ENCODE measurements around the gene RBMS3. TPM values are rescaled to one million over a fixed set of nuclear protein-coding genes. Genes with fewer than 3 reads are reported as not detected.

Gene RBMS3
- total RNA-seq, 2 experiments from 2014 or later = 0.15 to 3.0 TPM

- ATAC-seq (no peak), DNase-seq (no peak)
- Mint-ChIP-seq H3K36me3 (no peaks in the 10 kb centered on the region), H3K4me1 (no peaks in the 10 kb centered on the region), H3K27ac (no peak overlapping the region), H3K4me3 (no peak overlapping the region), H3K9me3 (ENCODE audit: low read depth) (no peaks in the 10 kb centered on the region), H3K27me3 (no peaks in the 10 kb centered on the region)
- CTCF ChIA-PET = no interaction called here
Measured at GRCh38 chr3:29870136-29870535, 589.3 kb downstream of the RBMS3 start.

- no peaks in the 10 kb centered on the region for H3K9me3 Mint-ChIP-seq (ENCODE audit: low read depth)
- H3K4me3 Mint-ChIP-seq = no peak overlapping the region
- DNase-seq = no peak
- H3K4me1 Mint-ChIP-seq = no peaks in the 10 kb centered on the region
- CTCF ChIA-PET = no interaction called here
- no peaks in the 10 kb centered on the region for H3K36me3 Mint-ChIP-seq
- no peaks in the 10 kb centered on the region for H3K27me3 Mint-ChIP-seq
- H3K27ac Mint-ChIP-seq = no peak overlapping the region
- ATAC-seq = no peak
Measured at GRCh38 chr3:29871087-29871486, 590.2 kb downstream of the RBMS3 start.

- no peak for DNase-seq
- Mint-ChIP-seq H3K4me1 (no peaks in the 10 kb centered on the region), H3K27me3 (peaks cover 2% of the 10 kb centered on the region), H3K9me3 (ENCODE audit: low read depth) (no peaks in the 10 kb centered on the region), H3K27ac (no peak overlapping the region), H3K4me3 (no peak overlapping the region), H3K36me3 (no peaks in the 10 kb centered on the region)
- CTCF ChIA-PET = no interaction called here
- no peak for ATAC-seq
Measured at GRCh38 chr3:29880809-29881208, 599.9 kb downstream of the RBMS3 start.

- Mint-ChIP-seq H3K4me1 (no peaks in the 10 kb centered on the region), H3K9me3 (ENCODE audit: low read depth) (no peaks in the 10 kb centered on the region), H3K27me3 (no peaks in the 10 kb centered on the region), H3K36me3 (no peaks in the 10 kb centered on the region), H3K4me3 (no peak overlapping the region), H3K27ac (no peak overlapping the region)
- ATAC-seq = no peak
- no peak for DNase-seq
- CTCF ChIA-PET = no interaction called here
Measured at GRCh38 chr3:29887451-29887850, 606.6 kb downstream of the RBMS3 start.

GRCh38 chr3:29889215-29889614, 608.3 kb downstream of the RBMS3 start:
- Mint-ChIP-seq H3K27ac (no peak overlapping the region), H3K4me3 (no peak overlapping the region), H3K27me3 (no peaks in the 10 kb centered on the region), H3K4me1 (no peaks in the 10 kb centered on the region), H3K36me3 (no peaks in the 10 kb centered on the region), H3K9me3 (ENCODE audit: low read depth) (no peaks in the 10 kb centered on the region)
- ATAC-seq (no peak), DNase-seq (no peak)
- CTCF ChIA-PET = no interaction called here

- no peaks in the 10 kb centered on the region for H3K27me3 Mint-ChIP-seq
- no peaks in the 10 kb centered on the region for H3K4me1 Mint-ChIP-seq
- H3K36me3 Mint-ChIP-seq = no peaks in the 10 kb centered on the region
- ATAC-seq (no peak), DNase-seq (no peak)
- CTCF ChIA-PET = no interaction called here
- H3K9me3 Mint-ChIP-seq (ENCODE audit: low read depth) = no peaks in the 10 kb centered on the region
- no peak overlapping the region for H3K4me3 Mint-ChIP-seq
- H3K27ac Mint-ChIP-seq = no peak overlapping the region
Measured at GRCh38 chr3:29890801-29891200, 609.9 kb downstream of the RBMS3 start.

GRCh38 chr3:29892976-29893554, 612.2 kb downstream of the RBMS3 start:
- no peaks in the 10 kb centered on the region for H3K27me3 Mint-ChIP-seq
- H3K27ac Mint-ChIP-seq = no peak overlapping the region
- DNase-seq = no peak
- no peak for ATAC-seq
- no peaks in the 10 kb centered on the region for H3K36me3 Mint-ChIP-seq
- no peaks in the 10 kb centered on the region for H3K9me3 Mint-ChIP-seq (ENCODE audit: low read depth)
- CTCF ChIA-PET = no interaction called here
- H3K4me1 Mint-ChIP-seq = no peaks in the 10 kb centered on the region
- H3K4me3 Mint-ChIP-seq = no peak overlapping the region

- Mint-ChIP-seq H3K4me3 (no peak overlapping the region), H3K36me3 (no peaks in the 10 kb centered on the region)
Measured at GRCh38 chr3:29896856-29897255, 616.0 kb downstream of the RBMS3 start.

GRCh38 chr3:29898171-29898965, 617.5 kb downstream of the RBMS3 start:
- Mint-ChIP-seq H3K36me3 (no peaks in the 10 kb centered on the region), H3K4me3 (no peak overlapping the region), H3K9me3 (ENCODE audit: low read depth) (no peaks in the 10 kb centered on the region), H3K4me1 (no peaks in the 10 kb centered on the region), H3K27ac (no peak overlapping the region), H3K27me3 (no peaks in the 10 kb centered on the region)
- ATAC-seq (no peak), DNase-seq (no peak)
- CTCF ChIA-PET = no interaction called here

More at GRCh38 chr3:29896856-29897255, 616.0 kb downstream of the RBMS3 start:
- Mint-ChIP-seq H3K27ac (no peak overlapping the region), H3K9me3 (ENCODE audit: low read depth) (no peaks in the 10 kb centered on the region), H3K27me3 (no peaks in the 10 kb centered on the region), H3K4me1 (no peaks in the 10 kb centered on the region)
- ATAC-seq (no peak), DNase-seq (no peak)
- CTCF ChIA-PET = no interaction called here

GRCh38 chr3:29899021-29899420, 618.1 kb downstream of the RBMS3 start:
- H3K4me3 Mint-ChIP-seq = no peak overlapping the region
- no peaks in the 10 kb centered on the region for H3K27me3 Mint-ChIP-seq
- H3K27ac Mint-ChIP-seq = no peak overlapping the region
- no peaks in the 10 kb centered on the region for H3K36me3 Mint-ChIP-seq
- no peaks in the 10 kb centered on the region for H3K4me1 Mint-ChIP-seq
- ATAC-seq (no peak), DNase-seq (no peak)
- CTCF ChIA-PET = no interaction called here
- no peaks in the 10 kb centered on the region for H3K9me3 Mint-ChIP-seq (ENCODE audit: low read depth)

GRCh38 chr3:29901097-29901496, 620.2 kb downstream of the RBMS3 start:
- no peaks in the 10 kb centered on the region for H3K36me3 Mint-ChIP-seq
- ATAC-seq (no peak), DNase-seq (no peak)
- H3K27me3 Mint-ChIP-seq = no peaks in the 10 kb centered on the region
- H3K4me1 Mint-ChIP-seq = no peaks in the 10 kb centered on the region
- H3K27ac Mint-ChIP-seq = no peak overlapping the region
- no peaks in the 10 kb centered on the region for H3K9me3 Mint-ChIP-seq (ENCODE audit: low read depth)
- CTCF ChIA-PET = no interaction called here
- no peak overlapping the region for H3K4me3 Mint-ChIP-seq

- CTCF ChIA-PET = no interaction called here
- Mint-ChIP-seq H3K4me3 (no peak overlapping the region), H3K36me3 (no peaks in the 10 kb centered on the region), H3K27me3 (no peaks in the 10 kb centered on the region), H3K27ac (no peak overlapping the region), H3K4me1 (no peaks in the 10 kb centered on the region), H3K9me3 (ENCODE audit: low read depth) (no peaks in the 10 kb centered on the region)
- DNase-seq (no peak), ATAC-seq (no peak)
Measured at GRCh38 chr3:29903600-29903999, 622.7 kb downstream of the RBMS3 start.

- H3K36me3 Mint-ChIP-seq = no peaks in the 10 kb centered on the region
- H3K4me3 Mint-ChIP-seq = no peak overlapping the region
- no peaks in the 10 kb centered on the region for H3K9me3 Mint-ChIP-seq (ENCODE audit: low read depth)
- DNase-seq (no peak), ATAC-seq (no peak)
- no peaks in the 10 kb centered on the region for H3K4me1 Mint-ChIP-seq
- H3K27me3 Mint-ChIP-seq = no peaks in the 10 kb centered on the region
- H3K27ac Mint-ChIP-seq = no peak overlapping the region
- CTCF ChIA-PET = no interaction called here
Measured at GRCh38 chr3:29906906-29907305, 626.0 kb downstream of the RBMS3 start.

- no peaks in the 10 kb centered on the region for H3K27me3 Mint-ChIP-seq
- DNase-seq (no peak), ATAC-seq (no peak)
- no peaks in the 10 kb centered on the region for H3K36me3 Mint-ChIP-seq
- no peak overlapping the region for H3K27ac Mint-ChIP-seq
- CTCF ChIA-PET = no interaction called here
- H3K4me1 Mint-ChIP-seq = no peaks in the 10 kb centered on the region
- H3K4me3 Mint-ChIP-seq = no peak overlapping the region
- no peaks in the 10 kb centered on the region for H3K9me3 Mint-ChIP-seq (ENCODE audit: low read depth)
Measured at GRCh38 chr3:29912600-29913288, 631.9 kb downstream of the RBMS3 start.

Data from activated CD8-positive, alpha-beta memory T cell treated with anti-CD3 and anti-CD28 coated beads, Interleukin-2, amount 10 ng/mL, durations not matched to agents 7 days and 5 days (primary cell).